Upper lobe of left lung (tissue), 4 donors: ENCODE measurements around the gene KIAA1549.

ENCODE experiments used
- EP300 ChIP-seq, 4 donors: sonication (generic); formaldehyde crosslinking; IDR thresholded peaks; one replicate each; pipeline ENCODE4 v1.5.1; 2017; ENCODE audit warnings: antibody characterized with exemption in 4 of 4, control low read depth in 2 of 4
- POLR2AphosphoS5 ChIP-seq, 2 donors: sonication (generic); formaldehyde crosslinking; IDR thresholded peaks; one replicate each; pipeline ENCODE4 v1.5.1; 2017; ENCODE audit warnings: antibody characterized with exemption in 2 of 2
- TF ChIP-seq, protein P1 (sequence below), 6 experiments: fragments of 450-650 bp in 4 of 6; fragments of 200-600 bp in 2 of 6; sonication (generic) in 2 of 6; IDR thresholded peaks; one replicate each; pipeline ENCODE4 v1.5.1; 2016 to 2019; ENCODE audit warnings: antibody characterized with exemption in 6 of 6

DNA sequence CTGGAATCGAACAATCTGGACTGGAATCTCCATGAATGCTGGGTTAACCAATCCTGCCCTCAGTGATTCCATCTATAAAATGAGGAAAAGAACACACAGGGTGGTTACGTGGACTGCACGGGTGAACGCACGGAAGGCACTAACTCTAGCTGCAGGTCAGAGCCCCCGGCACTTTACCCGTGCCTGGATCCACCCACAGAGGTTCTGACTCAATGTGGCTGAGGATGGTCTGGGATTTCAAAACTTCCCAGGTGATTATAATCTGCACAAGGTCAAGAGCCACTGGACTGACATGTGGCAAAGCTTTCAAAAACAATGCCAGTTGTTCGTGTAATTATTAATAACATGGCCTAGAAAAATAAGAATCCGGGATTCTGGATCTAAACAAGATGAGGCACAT, 29.2 kb downstream of the KIAA1549 start:
- TF ChIP-seq EP300 (IDR thresholded peaks at IDR 0.05) (no peak), POLR2AphosphoS5 (IDR thresholded peaks at IDR 0.05) (no peak)
- TF ChIP-seq, protein P1, sequence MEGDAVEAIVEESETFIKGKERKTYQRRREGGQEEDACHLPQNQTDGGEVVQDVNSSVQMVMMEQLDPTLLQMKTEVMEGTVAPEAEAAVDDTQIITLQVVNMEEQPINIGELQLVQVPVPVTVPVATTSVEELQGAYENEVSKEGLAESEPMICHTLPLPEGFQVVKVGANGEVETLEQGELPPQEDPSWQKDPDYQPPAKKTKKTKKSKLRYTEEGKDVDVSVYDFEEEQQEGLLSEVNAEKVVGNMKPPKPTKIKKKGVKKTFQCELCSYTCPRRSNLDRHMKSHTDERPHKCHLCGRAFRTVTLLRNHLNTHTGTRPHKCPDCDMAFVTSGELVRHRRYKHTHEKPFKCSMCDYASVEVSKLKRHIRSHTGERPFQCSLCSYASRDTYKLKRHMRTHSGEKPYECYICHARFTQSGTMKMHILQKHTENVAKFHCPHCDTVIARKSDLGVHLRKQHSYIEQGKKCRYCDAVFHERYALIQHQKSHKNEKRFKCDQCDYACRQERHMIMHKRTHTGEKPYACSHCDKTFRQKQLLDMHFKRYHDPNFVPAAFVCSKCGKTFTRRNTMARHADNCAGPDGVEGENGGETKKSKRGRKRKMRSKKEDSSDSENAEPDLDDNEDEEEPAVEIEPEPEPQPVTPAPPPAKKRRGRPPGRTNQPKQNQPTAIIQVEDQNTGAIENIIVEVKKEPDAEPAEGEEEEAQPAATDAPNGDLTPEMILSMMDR (IDR thresholded peaks at IDR 0.05), result no peak
